Smooth muscle cell (in vitro differentiated cells): Measurements from ENCODE around the gene CEND1. TPM values are rescaled to one million over a fixed set of nuclear protein-coding genes. Genes with fewer than 3 reads are reported as not detected.
A peak's percentile ranks its signal among the peaks of the same experiment; 100 is the strongest.

Source experiments
- DNase-seq: peaks from one replicate; lab custom pipeline; 2025; ENCODE audit not compliant: unreplicated experiment; lab: John Stamatoyannopoulos, UW
- H2AFZ ChIP-seq: fragments of 200-600 bp; sonication (generic); 2 replicates; pipeline ENCODE4 v1.6.0; 2016; ENCODE audit warnings: antibody characterized with exemption, low read depth, mild to moderate bottlenecking
- H3F3A ChIP-seq: fragments of 200-600 bp; sonication (generic); 2 replicates; pipeline ENCODE4 v1.6.0; 2017; ENCODE audit warnings: antibody characterized with exemption, low read depth
- H3K27ac ChIP-seq: fragments of 200-600 bp; sonication (generic); 2 replicates; pipeline ENCODE4 v1.5.1; 2016; ENCODE audit warnings: low read depth, mild to moderate bottlenecking
- H3K27me3 ChIP-seq: fragments of 200-600 bp; sonication (generic); 2 replicates; pipeline ENCODE4 v1.6.1; 2016; ENCODE audit warnings: low read depth, mild to moderate bottlenecking
- H3K36me3 ChIP-seq: fragments of 200-600 bp; sonication (generic); 2 replicates; pipeline ENCODE4 v1.5.1; 2016; ENCODE audit warnings: low read depth
- H3K4me1 ChIP-seq: fragments of 200-600 bp; sonication (generic); 2 replicates; pipeline ENCODE4 v1.5.1; 2016; ENCODE audit warnings: low read depth
- H3K4me2 ChIP-seq: fragments of 200-600 bp; sonication (generic); 2 replicates; pipeline ENCODE4 v1.6.0; 2016; ENCODE audit warnings: mild to moderate bottlenecking
- H3K4me3 ChIP-seq: fragments of 200-600 bp; sonication (generic); 2 replicates; pipeline ENCODE4 v1.5.1; 2016; ENCODE audit warnings: mild to moderate bottlenecking
- H3K79me2 ChIP-seq: fragments of 200-600 bp; sonication (generic); 2 replicates; pipeline ENCODE4 v1.6.0; 2016; ENCODE audit warnings: low read depth, mild to moderate bottlenecking
- H3K9ac ChIP-seq: fragments of 200-600 bp; sonication (generic); 2 replicates; pipeline ENCODE4 v1.6.0; 2016; ENCODE audit warnings: low read depth
- H3K9me3 ChIP-seq: fragments of 200-600 bp; sonication (generic); replicated peaks from 2 replicates; pipeline ENCODE4 v1.5.1; 2016; ENCODE audit warnings: low read depth
- H4K20me1 ChIP-seq: fragments of 200-600 bp; sonication (generic); 2 replicates; pipeline ENCODE4 v1.6.0; 2016; ENCODE audit warnings: low read depth
- WGBS: methylation state at CpG from one replicate; pipeline ENCODE4 v1.1.7; 2016; ENCODE audit warnings: low lambda C conversion rate; 5-methylcytosine and 5-hydroxymethylcytosine counted together
- polyA plus RNA-seq: library from polyadenylated mRNA; unstranded; fragments of >200 nt; fragmentation: Nextera tagmentation; extraction: Ambion mirVana; gene quantifications from 2 replicates; pipeline ENCODE4 v1.2.1, GENCODE V29; 2016
- total RNA-seq: library from RNA; depleted of rRNA; stranded (reverse); fragments of >200 nt; gene quantifications from 2 replicates; pipeline ENCODE4 v1.2.3, GENCODE V29; 2014
- TF ChIP-seq, protein P1 (sequence below): fragments of 200-600 bp; sonication (generic); IDR thresholded peaks from 2 replicates; pipeline ENCODE4 v1.5.1; 2017; ENCODE audit warnings: borderline replicate concordance, mild to moderate bottlenecking, antibody characterized with exemption; ENCODE audit not compliant: insufficient read depth, poor library complexity, severe bottlenecking

Gene CEND1
- total and polyA plus RNA-seq, 2 experiments from 2014 or later, result 0.13 TPM; not detected in 1

DNA sequence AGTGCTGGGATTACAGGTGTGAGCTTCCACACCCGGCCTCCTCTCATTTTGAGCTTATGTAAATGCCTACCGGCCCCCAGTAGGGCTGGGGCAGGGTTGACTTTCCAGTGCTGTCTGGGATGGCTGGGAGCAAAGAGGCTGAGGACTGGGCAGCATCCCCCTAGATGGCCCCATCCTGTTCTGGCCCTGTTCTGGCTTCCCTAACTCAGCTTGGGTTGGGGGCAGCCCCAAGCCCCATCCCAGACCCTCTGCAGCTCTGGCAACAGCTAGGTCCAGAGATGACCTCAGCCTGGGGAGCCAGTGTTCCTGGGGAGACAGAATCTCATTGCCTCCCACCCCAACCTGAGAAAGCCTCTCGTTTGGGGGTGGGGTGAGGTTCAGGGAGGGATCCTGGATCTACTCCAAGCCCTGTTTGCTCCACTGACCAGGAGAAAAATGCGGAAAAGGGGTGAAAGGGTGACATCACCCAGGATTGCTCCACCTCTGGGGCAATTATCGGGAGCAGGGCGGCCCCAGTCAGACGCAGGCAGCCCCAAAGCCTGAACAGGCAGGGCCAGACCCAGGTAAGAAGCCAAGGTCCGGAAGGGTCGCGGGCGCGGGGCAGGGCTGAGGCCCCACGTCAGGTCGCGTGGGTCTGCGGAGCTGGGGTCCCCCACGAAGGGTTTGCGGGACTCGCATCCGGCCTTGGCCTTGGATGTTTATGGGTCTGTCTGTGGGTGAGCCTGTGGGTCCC lies 28.7 kb upstream of the CEND1 start, which contains the start of gene PNPLA2:
Gene PNPLA2, plus strand, starts transcription at position 519 of the 733 bp plus-strand sequence. CDS start 805 bp downstream, outside the sequence.
- WGBS, result 55% methylated on average over 20 of the region's 20 CpGs
- no peak for DNase-seq
- H3K79me2 ChIP-seq, result peaks cover 13% of the 10 kb centered on the region

DNA sequence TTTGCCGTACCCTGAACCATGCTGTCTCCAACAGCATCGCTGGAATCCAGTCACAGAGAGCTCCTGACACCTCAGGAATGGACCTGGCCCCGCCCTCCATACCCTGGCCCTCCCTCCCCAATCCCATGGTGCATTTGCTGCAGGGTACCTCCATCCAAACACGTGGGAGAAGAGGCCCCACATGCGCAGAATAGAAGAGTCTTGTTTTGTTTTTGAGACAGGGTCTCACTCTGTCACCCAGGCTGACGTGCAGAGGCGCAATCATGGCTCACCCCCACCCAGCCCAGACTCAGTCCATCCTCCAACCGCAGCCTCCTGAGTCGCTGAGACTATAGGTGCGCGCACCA lies 26.5 kb upstream of the CEND1 start:
- Histone ChIP-seq H2AFZ (no peak overlapping the region), H3K36me3 (no peaks in the 10 kb centered on the region), H3K9me3 (no peaks in the 10 kb centered on the region), H3K79me2 (peaks cover 19% of the 10 kb centered on the region), H3K9ac (no peak overlapping the region), H3K4me3 (no peak overlapping the region), H4K20me1 (peaks cover 35% of the 10 kb centered on the region), H3K4me1 (peaks cover 10% of the 10 kb centered on the region), H3K27ac (no peak overlapping the region), H3F3A (peaks cover 11% of the 10 kb centered on the region), H3K27me3 (no peaks in the 10 kb centered on the region), H3K4me2 (no peak overlapping the region)
- DNase-seq, result no peak
- 85% methylated on average over 11 of the region's 11 CpGs for WGBS
- TF ChIP-seq, protein P1, sequence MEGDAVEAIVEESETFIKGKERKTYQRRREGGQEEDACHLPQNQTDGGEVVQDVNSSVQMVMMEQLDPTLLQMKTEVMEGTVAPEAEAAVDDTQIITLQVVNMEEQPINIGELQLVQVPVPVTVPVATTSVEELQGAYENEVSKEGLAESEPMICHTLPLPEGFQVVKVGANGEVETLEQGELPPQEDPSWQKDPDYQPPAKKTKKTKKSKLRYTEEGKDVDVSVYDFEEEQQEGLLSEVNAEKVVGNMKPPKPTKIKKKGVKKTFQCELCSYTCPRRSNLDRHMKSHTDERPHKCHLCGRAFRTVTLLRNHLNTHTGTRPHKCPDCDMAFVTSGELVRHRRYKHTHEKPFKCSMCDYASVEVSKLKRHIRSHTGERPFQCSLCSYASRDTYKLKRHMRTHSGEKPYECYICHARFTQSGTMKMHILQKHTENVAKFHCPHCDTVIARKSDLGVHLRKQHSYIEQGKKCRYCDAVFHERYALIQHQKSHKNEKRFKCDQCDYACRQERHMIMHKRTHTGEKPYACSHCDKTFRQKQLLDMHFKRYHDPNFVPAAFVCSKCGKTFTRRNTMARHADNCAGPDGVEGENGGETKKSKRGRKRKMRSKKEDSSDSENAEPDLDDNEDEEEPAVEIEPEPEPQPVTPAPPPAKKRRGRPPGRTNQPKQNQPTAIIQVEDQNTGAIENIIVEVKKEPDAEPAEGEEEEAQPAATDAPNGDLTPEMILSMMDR, result no peak

More for the DNA sequence above, 28.7 kb upstream of the CEND1 start, which contains the start of gene PNPLA2:
- peak within 1 kb of the TSS; percentile 96 for H3K4me3 ChIP-seq
- no peaks in the 10 kb centered on the region for H3K9me3 ChIP-seq
- H3K4me1 ChIP-seq, result peaks cover 10% of the 10 kb centered on the region
- peak within 1 kb of the TSS; percentile 97 for H3K9ac ChIP-seq
- H3K4me2 ChIP-seq, result peak within 1 kb of the TSS; percentile 100
- H4K20me1 ChIP-seq, result peaks cover 34% of the 10 kb centered on the region
- no peaks in the 10 kb centered on the region for H3F3A ChIP-seq
- TF ChIP-seq, protein P1, result no peak
- H2AFZ ChIP-seq, result peak within 1 kb of the TSS; percentile 63
- H3K27ac ChIP-seq, result peak within 1 kb of the TSS; percentile 83
- H3K27me3 ChIP-seq, result no peaks in the 10 kb centered on the region
- no peaks in the 10 kb centered on the region for H3K36me3 ChIP-seq

DNA sequence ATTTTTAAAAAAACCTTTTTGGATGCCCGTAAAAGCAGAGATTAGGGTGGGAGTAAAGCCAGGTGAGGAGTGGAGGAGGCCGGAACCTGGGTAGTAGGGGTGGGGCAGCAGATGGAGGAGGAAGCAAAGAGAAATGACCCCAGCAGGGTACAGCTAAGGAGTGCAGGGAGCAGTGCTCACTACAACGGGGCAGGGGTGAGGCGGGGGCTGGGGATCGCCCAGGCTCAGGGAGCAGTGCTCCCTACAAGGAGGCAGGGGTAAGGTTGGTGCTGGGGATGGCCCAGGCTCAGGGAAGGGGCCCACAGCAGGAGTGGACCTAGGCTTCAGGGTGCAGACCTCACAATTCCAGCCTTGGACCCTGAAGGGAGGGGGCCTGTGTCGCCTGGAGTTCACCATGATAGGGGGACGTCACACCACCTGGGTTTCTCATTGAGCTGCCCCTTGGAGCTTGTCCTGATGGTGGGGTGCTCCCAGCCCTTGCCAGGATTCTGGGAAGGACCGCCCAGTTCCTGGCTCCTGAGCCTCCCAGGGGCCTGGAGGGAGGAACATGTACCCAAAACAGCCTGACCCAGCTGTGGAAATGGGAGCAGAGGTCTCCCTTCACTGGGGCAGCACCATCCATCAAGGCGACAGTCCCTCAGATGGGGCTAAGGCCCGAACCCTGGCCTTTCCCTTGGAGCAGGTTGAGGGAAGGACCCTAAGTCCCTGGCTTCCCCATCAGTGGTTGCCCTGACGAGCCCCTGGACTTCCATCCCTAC lies 26.0 kb upstream of the CEND1 start:
- Histone ChIP-seq H3K4me1 (peaks cover 15% of the 10 kb centered on the region), H2AFZ (no peak overlapping the region), H3K27ac (no peak overlapping the region), H3K27me3 (no peaks in the 10 kb centered on the region), H3K9ac (no peak overlapping the region), H3K79me2 (peaks cover 22% of the 10 kb centered on the region), H3K36me3 (no peaks in the 10 kb centered on the region), H4K20me1 (peaks cover 35% of the 10 kb centered on the region), H3F3A (peaks cover 11% of the 10 kb centered on the region), H3K9me3 (no peaks in the 10 kb centered on the region), H3K4me2 (no peak overlapping the region), H3K4me3 (no peak overlapping the region)
- WGBS, result 96% methylated on average over 11 of the region's 11 CpGs
- TF ChIP-seq, protein P1, result no peak
- no peak for DNase-seq
